AG09319 (cell line): Measurements from ENCODE around the gene TMUB2.
A peak's percentile ranks its signal among the peaks of the same experiment; 100 is the strongest.
"Not testable (repeated sequence)": the region's sequence is repeated elsewhere in the genome, so short reads cannot be mapped to it uniquely, and the experiment has no call there.

Experiments
- DNase-seq: peaks from one replicate; pipeline ENCODE4 v3.0.0-alpha.2; 2010; ENCODE audit warnings: low read depth; ENCODE audit errors: extremely low read depth
- CTCF ChIP-seq: IDR thresholded peaks from 2 replicates; pipeline ENCODE4 v1.5.1; 2011; ENCODE audit warnings: low read depth, mild to moderate bottlenecking, inconsistent platforms, low read length, moderate library complexity

Gene TMUB2

GRCh38 chr17:44186307-44187130 lies at the start of gene TMUB2:
TMUB2 (plus strand) TSS chr17:44186972; CDS start chr17:44187709, 737 bp downstream.
- TF ChIP-seq CTCF = no peak
- DNase-seq = peak; percentile 99

GRCh38 chr17:44137891-44138709 lies 48.7 kb upstream of the TMUB2 start:
- DNase-seq = peak; percentile 96
- no peak for TF ChIP-seq CTCF

GRCh38 chr17:44143921-44144320 lies 42.9 kb upstream of the TMUB2 start:
- DNase-seq = not testable (repeated sequence)

- no peak for DNase-seq
- no peak for TF ChIP-seq CTCF
These were observed 41.6 kb upstream of the TMUB2 start for GRCh38 chr17:44144966-44145739.

- no peak for TF ChIP-seq CTCF
- no peak for DNase-seq
These were observed 40.1 kb upstream of the TMUB2 start for GRCh38 chr17:44146375-44147346.

GRCh38 chr17:44147812-44148211 lies 39.0 kb upstream of the TMUB2 start:
- no peak for TF ChIP-seq CTCF
- DNase-seq = no peak

- not testable (repeated sequence) for DNase-seq
These were observed 37.7 kb upstream of the TMUB2 start for GRCh38 chr17:44149066-44149465.
